HCT116 (cell line): ENCODE results near the gene ERGIC2. TPM values are rescaled to one million over a fixed set of nuclear protein-coding genes. Genes with fewer than 3 reads are reported as not detected.

Experiments used
- ATAC-seq: fragments of 200-7000 bp; cut with Tn5 transposase; 2 replicates; pipeline ENCODE4 v1.9.1; 2020; ENCODE audit warnings: mild to moderate bottlenecking, moderate library complexity
- BruUV-seq: library from RNA; stranded (reverse); fragments of 400-500 nt; replicated peaks from 2 replicates; lab custom pipeline; 2021; lab: Mats Ljungman, UMichigan
- CTCF ChIA-PET: fragments of 300-600 bp; sonication (Branson Sonifier 250); formaldehyde crosslinking; loops from one replicate; lab custom pipeline; 2021; ENCODE audit warnings: antibody characterized with exemption; lab: Charles Lee
- POLR2A ChIA-PET: fragments of 300-600, 350-600 bp; sonication (Branson Sonifier 250); formaldehyde crosslinking; loops from one replicate; lab custom pipeline; 2021; ENCODE audit warnings: antibody characterized with exemption; lab: Charles Lee
- RAD21 ChIA-PET, 2 experiments: fragments of 300-600 bp; sonication (Branson Sonifier 250); formaldehyde crosslinking; loops; one replicate each; lab custom pipeline; 2023; ENCODE audit warnings: low total read pairs in 2 of 2; ENCODE audit not compliant: uncharacterized antibody in 2 of 2, unreplicated experiment in 2 of 2, low non-redundant PET in 1 of 2; lab: Charles Lee
- DNase-seq: peaks from one replicate; pipeline ENCODE4 v3.0.0-alpha.2; 2010; ENCODE audit warnings: low read depth, low spot score
- H2AFZ ChIP-seq: fragments of 200-600 bp; shearing (Covaris generic), sonication (generic); 2 replicates; pipeline ENCODE4 v1.6.1; 2017; ENCODE audit warnings: low read depth, mixed run types, mixed read lengths, antibody characterized with exemption, low read length; ENCODE audit not compliant: poor library complexity, severe bottlenecking
- H3K27ac ChIP-seq: 2 replicates; pipeline ENCODE4 v1.5.1; 2012; ENCODE audit warnings: low read depth, low read length
- H3K27me3 ChIP-seq: fragments of 200-600 bp; sonication (generic); 2 replicates; pipeline ENCODE4 v1.6.1; 2016; ENCODE audit warnings: mixed run types, low read length, mixed read lengths; ENCODE audit not compliant: insufficient read depth
- H3K36me3 ChIP-seq, 2 experiments: fragments of 200-500 bp in 1 of 2; fragments of 200-600 bp in 1 of 2; sonication (Bioruptor generic) in 1 of 2; sonication (generic) in 1 of 2; 2 replicates each; pipeline versions ENCODE4 v1.5.1 to v1.6.1; 2014 to 2016; ENCODE audit warnings: low read length in 2 of 2, inconsistent platforms in 1 of 2, mixed read lengths in 1 of 2, mixed run types in 1 of 2; ENCODE audit not compliant: insufficient read depth in 2 of 2, control insufficient read depth in 1 of 2
- H3K4me1 ChIP-seq, 2 experiments: fragments of 200-600 bp in 1 of 2; sonication (generic) in 1 of 2; 2 replicates each; pipeline versions ENCODE4 v1.5.1 to v1.6.1; 2012 to 2017; ENCODE audit warnings: low read length in 2 of 2, inconsistent platforms in 1 of 2, mild to moderate bottlenecking in 1 of 2, mixed read lengths in 1 of 2, mixed run types in 1 of 2, moderate library complexity in 1 of 2; ENCODE audit not compliant: insufficient read depth in 2 of 2, control insufficient read depth in 1 of 2
- H3K4me2 ChIP-seq: fragments of 200-600 bp; sonication (generic); 2 replicates; pipeline ENCODE4 v1.6.1; 2017; ENCODE audit warnings: mixed run types, low read length, mixed read lengths
- H3K4me3 ChIP-seq, 2 experiments: fragments of 200-600 bp in 1 of 2; sonication (generic) in 1 of 2; replicated peaks in 1 of 2; 2 replicates each; pipeline ENCODE4 v1.5.1; 2011 to 2016; ENCODE audit warnings: low read length in 2 of 2, control low read depth in 1 of 2, low read depth in 1 of 2, mild to moderate bottlenecking in 1 of 2, mixed read lengths in 1 of 2, mixed run types in 1 of 2
- H3K79me2 ChIP-seq: fragments of 200-600 bp; sonication (generic); 2 replicates; pipeline ENCODE4 v1.6.1; 2017; ENCODE audit warnings: mild to moderate bottlenecking, mixed run types, low read length, moderate library complexity, mixed read lengths; ENCODE audit not compliant: insufficient read depth
- H3K9ac ChIP-seq: fragments of 200-600 bp; sonication (generic); 2 replicates; pipeline ENCODE4 v1.6.1; 2016; ENCODE audit warnings: low read length, mixed read lengths
- H3K9me2 ChIP-seq: fragments of 200-600 bp; sonication (generic), shearing (Covaris generic); 2 replicates; pipeline ENCODE4 v1.6.1; 2017; ENCODE audit warnings: mixed run types, mild to moderate bottlenecking, moderate library complexity; ENCODE audit not compliant: insufficient read depth
- H3K9me3 ChIP-seq, 2 experiments: fragments of 200-500 bp in 1 of 2; fragments of 200-600 bp in 1 of 2; sonication (Bioruptor generic) in 1 of 2; sonication (generic) in 1 of 2; 2 replicates each; pipeline ENCODE4 v1.6.1; 2014 to 2017; ENCODE audit warnings: low read length in 2 of 2, mixed read lengths in 2 of 2, inconsistent platforms in 1 of 2, low read depth in 1 of 2, mild to moderate bottlenecking in 1 of 2, mixed run types in 1 of 2, moderate library complexity in 1 of 2; ENCODE audit not compliant: control insufficient read depth in 1 of 2, insufficient read depth in 1 of 2
- H4K20me1 ChIP-seq: fragments of 200-600 bp; sonication (generic), shearing (Covaris generic); 2 replicates; pipeline ENCODE4 v1.6.1; 2017; ENCODE audit warnings: mixed run types, mild to moderate bottlenecking, moderate library complexity; ENCODE audit not compliant: insufficient read depth
- ATF3 ChIP-seq: IDR thresholded peaks from 2 replicates; pipeline ENCODE4 v1.6.1; 2012
- CEBPB ChIP-seq: IDR thresholded peaks from 2 replicates; pipeline ENCODE4 v1.6.1; 2012; ENCODE audit warnings: low read depth
- EGR1 ChIP-seq: IDR thresholded peaks from 2 replicates; pipeline ENCODE4 v1.6.1; 2012; ENCODE audit warnings: low read depth
- ELF1 ChIP-seq: IDR thresholded peaks from 2 replicates; pipeline ENCODE4 v1.6.1; 2012; ENCODE audit warnings: low read depth, borderline replicate concordance
- EZH2 ChIP-seq: fragments of 200-600 bp; sonication (generic); IDR thresholded peaks from 2 replicates; pipeline ENCODE4 v1.6.1; 2017; ENCODE audit warnings: antibody characterized with exemption, mixed run types
- EZH2phosphoT487 ChIP-seq: fragments of 200-600 bp; IDR thresholded peaks from 2 replicates; pipeline ENCODE4 v1.6.1; 2018; ENCODE audit warnings: antibody characterized with exemption, borderline replicate concordance
- JUND ChIP-seq: IDR thresholded peaks from 2 replicates; pipeline ENCODE4 v1.6.1; 2012
- POLR2AphosphoS5 ChIP-seq: IDR thresholded peaks from 2 replicates; pipeline ENCODE4 v1.6.1; 2011; ENCODE audit warnings: mild to moderate bottlenecking, low read depth, low read length, moderate library complexity
- RAD21 ChIP-seq: IDR thresholded peaks from 2 replicates; pipeline ENCODE4 v1.6.1; 2012; ENCODE audit warnings: low read depth, mild to moderate bottlenecking
- SIN3A ChIP-seq: IDR thresholded peaks from 2 replicates; pipeline ENCODE4 v1.6.1; 2012; ENCODE audit warnings: low read depth
- ZBTB33 ChIP-seq: IDR thresholded peaks from 2 replicates; pipeline ENCODE4 v1.6.1; 2011; ENCODE audit warnings: mild to moderate bottlenecking, low read length, moderate library complexity; ENCODE audit not compliant: insufficient replicate concordance; ENCODE audit errors: extremely low read depth
- ZNF274 ChIP-seq: fragments of 200-500 bp; sonication (Bioruptor generic); IDR thresholded peaks from 2 replicates; pipeline ENCODE4 v1.6.1; 2014; ENCODE audit warnings: mild to moderate bottlenecking, low read depth, low read length, inconsistent platforms
- intact Hi-C: fragments of 100-400 bp; cut with micrococcal nuclease; formaldehyde crosslinking; loops from 2 replicates; pipeline ENCODE4 v1.10.0; 2022
- total RNA-seq: library from RNA; stranded (reverse); gene quantifications from one replicate; pipeline ENCODE4 v1.2.1, GENCODE V29; 2021; ENCODE audit not compliant: unreplicated experiment

The ERGIC2 gene
- total RNA-seq, 1 experiment from 2014 or later = 71.1 TPM

GRCh38 chr12:29316752-29317151 lies 64.2 kb downstream of the ERGIC2 start:
- no peaks in the 10 kb centered on the region for H3K9me2 ChIP-seq
- intact Hi-C loops = loop anchor here (2.0 kb wide), 1 partner anchor 228 kb away; no protein-coding TSS in a partner anchor
- no TSS peak for BruUV-seq
- H3K9me3 ChIP-seq = no peaks in the 10 kb centered on the region
- H3K27ac ChIP-seq = no peak overlapping the region
- ChIA-PET RAD21 (no interaction called here), CTCF (interaction anchor here (1.9 to 2.6 kb wide), 2 partner anchors 11 to 243 kb away, joined by 7 to 19 read pairs; no protein-coding TSS in a partner anchor), POLR2A (no interaction called here)
- no peak overlapping the region for H2AFZ ChIP-seq
- no peak for ATAC-seq
- H3K36me3 ChIP-seq = no peaks in the 10 kb centered on the region
- no peaks in the 10 kb centered on the region for H3K79me2 ChIP-seq
- H3K4me3 ChIP-seq = no peak overlapping the region
- no peaks in the 10 kb centered on the region for H3K27me3 ChIP-seq
- TF ChIP-seq ELF1 = no peak
- no peak for TF ChIP-seq RAD21
- TF ChIP-seq ATF3 = no peak
- no peak for TF ChIP-seq JUND
- TF ChIP-seq SIN3A = no peak
- TF ChIP-seq CEBPB = no peak
- TF ChIP-seq EZH2phosphoT487 = no peak
- no peak for TF ChIP-seq EZH2
- TF ChIP-seq ZNF274 = no peak
- TF ChIP-seq POLR2AphosphoS5 = no peak
- TF ChIP-seq EGR1 = no peak
- TF ChIP-seq ZBTB33 = no peak
- TF ChIP-seq, all 23 proteins: peak for 0
- Histone ChIP-seq H4K20me1 (no peaks in the 10 kb centered on the region), H3K4me2 (peak overlapping the region; percentile 22), H3K4me1 (peaks cover 0 to 15% of the 10 kb centered on the region in 2 experiments; a peak in 2 of 4 replicates), H3K9ac (no peak overlapping the region)
- DNase-seq = no peak
